ENCODE results near the gene NRXN3.

Gene NRXN3

DNA sequence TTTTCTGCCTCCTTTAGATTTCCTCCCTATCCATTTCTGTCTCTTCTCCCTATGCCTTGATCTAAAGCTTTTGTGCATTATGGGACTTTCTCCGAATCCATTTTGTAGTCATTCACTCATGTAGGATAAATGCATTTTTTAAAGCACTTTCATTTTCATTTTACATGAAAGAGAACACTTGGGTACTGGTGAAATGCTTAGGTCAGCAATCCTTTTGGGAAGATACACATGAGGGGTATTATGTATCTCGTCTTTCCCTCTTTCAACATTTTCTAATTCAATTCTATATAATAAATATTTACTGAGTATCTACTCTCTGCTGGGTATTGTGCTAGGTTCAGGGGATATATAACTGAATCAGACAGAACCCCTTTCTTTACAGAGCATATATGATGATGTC, 577.6 kb downstream of the NRXN3 start:
- H3K9me3 Mint-ChIP-seq = no peaks in the 10 kb centered on the region
- H3K4me3 Mint-ChIP-seq = no peak overlapping the region
- H3K4me1 Mint-ChIP-seq = no peaks in the 10 kb centered on the region
- TF ChIP-seq, protein P1, sequence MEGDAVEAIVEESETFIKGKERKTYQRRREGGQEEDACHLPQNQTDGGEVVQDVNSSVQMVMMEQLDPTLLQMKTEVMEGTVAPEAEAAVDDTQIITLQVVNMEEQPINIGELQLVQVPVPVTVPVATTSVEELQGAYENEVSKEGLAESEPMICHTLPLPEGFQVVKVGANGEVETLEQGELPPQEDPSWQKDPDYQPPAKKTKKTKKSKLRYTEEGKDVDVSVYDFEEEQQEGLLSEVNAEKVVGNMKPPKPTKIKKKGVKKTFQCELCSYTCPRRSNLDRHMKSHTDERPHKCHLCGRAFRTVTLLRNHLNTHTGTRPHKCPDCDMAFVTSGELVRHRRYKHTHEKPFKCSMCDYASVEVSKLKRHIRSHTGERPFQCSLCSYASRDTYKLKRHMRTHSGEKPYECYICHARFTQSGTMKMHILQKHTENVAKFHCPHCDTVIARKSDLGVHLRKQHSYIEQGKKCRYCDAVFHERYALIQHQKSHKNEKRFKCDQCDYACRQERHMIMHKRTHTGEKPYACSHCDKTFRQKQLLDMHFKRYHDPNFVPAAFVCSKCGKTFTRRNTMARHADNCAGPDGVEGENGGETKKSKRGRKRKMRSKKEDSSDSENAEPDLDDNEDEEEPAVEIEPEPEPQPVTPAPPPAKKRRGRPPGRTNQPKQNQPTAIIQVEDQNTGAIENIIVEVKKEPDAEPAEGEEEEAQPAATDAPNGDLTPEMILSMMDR (IDR thresholded peaks at IDR 0.05; ENCODE audit: unreplicated experiment in 3 of 3) = no peak
- no peak overlapping the region for H3K27ac Mint-ChIP-seq
- H3K27me3 Mint-ChIP-seq (ENCODE audit: low read depth) = no peaks in the 10 kb centered on the region
- H3K36me3 Mint-ChIP-seq (ENCODE audit: low read depth) = no peaks in the 10 kb centered on the region

DNA sequence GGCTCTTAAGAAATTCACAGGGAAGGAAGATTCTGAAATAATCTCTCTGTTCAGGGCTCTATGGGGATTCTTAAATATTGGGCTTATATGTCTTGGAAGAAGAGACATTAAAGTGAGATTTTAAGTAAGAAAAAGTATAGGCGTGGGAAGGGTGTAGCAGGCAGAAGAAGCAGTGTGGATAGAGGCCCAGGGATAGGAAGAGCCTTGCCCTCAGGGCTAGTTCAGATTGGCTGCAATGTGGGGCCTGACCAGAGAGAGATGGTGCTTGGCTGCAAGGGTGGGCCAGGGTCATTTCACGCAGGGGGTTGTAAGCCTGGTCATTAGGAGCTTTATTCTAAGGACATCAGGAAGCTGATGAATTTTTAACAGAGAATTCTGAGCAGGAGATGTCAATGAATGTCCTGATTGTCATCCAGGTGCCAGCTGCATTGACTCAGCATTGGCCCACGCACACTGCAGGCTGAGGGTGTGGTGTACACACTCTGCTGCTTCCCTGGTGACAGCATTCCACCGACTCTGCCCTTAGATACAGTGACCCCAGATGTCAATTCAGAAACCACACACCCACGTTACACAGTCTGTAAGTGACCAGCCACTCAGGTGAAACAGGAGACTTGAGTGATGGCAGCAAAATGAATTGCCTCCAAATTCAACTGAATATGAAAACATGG, 582.5 kb downstream of the NRXN3 start:
- H3K4me3 Mint-ChIP-seq = no peak overlapping the region
- H3K27ac Mint-ChIP-seq = no peak overlapping the region
- no peaks in the 10 kb centered on the region for H3K4me1 Mint-ChIP-seq
- H3K9me3 Mint-ChIP-seq = no peaks in the 10 kb centered on the region
- H3K27me3 Mint-ChIP-seq (ENCODE audit: low read depth) = no peaks in the 10 kb centered on the region
- no peaks in the 10 kb centered on the region for H3K36me3 Mint-ChIP-seq (ENCODE audit: low read depth)
- TF ChIP-seq, protein P1 (IDR thresholded peaks at IDR 0.05; ENCODE audit: unreplicated experiment in 3 of 3) = no peak

DNA sequence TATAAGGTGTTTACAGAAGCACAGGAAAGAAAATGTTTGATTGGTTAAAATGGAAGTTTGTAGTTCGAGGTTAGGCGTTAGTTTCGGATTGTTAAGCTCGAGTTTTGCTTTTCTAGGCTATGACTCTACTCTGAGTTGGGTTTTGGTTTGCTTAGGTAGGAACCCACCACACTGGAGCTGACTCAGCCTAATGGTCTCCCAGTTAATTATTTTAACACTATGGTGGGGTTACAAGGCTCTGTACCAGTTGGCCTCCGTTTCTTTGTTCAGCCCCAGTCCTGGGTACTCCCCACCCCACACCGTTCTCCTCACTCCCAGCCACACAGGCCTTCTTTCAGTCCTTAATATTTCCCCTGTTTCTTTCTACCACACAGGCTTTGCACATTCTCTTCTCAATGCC, 583.9 kb downstream of the NRXN3 start:
- Mint-ChIP-seq H3K27me3 (ENCODE audit: low read depth) (no peaks in the 10 kb centered on the region), H3K9me3 (no peaks in the 10 kb centered on the region), H3K36me3 (ENCODE audit: low read depth) (no peaks in the 10 kb centered on the region), H3K27ac (no peak overlapping the region), H3K4me3 (no peak overlapping the region), H3K4me1 (no peaks in the 10 kb centered on the region)
- TF ChIP-seq, protein P1 (IDR thresholded peaks at IDR 0.05; ENCODE audit: unreplicated experiment in 3 of 3) = no peak

DNA sequence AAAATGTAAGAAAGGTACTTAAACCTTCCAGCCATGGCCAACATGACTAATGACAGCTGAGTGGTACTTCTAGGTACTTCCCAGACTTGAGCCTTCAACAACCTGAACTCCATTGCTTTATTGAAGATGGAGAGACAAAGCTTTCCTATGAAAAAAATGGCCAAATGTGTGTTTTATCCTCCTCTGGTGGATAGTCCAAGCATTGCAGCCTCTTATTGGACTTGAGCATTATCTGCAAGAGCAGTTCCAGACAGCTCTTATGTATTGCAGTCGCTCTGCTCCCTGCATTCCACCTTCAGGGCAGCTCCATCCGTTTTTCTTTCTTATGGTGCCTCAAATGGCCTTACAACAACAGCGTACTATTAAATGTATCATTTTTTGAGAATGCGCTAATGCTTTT, 588.2 kb downstream of the NRXN3 start:
- H3K9me3 Mint-ChIP-seq = no peaks in the 10 kb centered on the region
- no peaks in the 10 kb centered on the region for H3K36me3 Mint-ChIP-seq (ENCODE audit: low read depth)
- H3K4me1 Mint-ChIP-seq = no peaks in the 10 kb centered on the region
- TF ChIP-seq, protein P1 (IDR thresholded peaks at IDR 0.05; ENCODE audit: unreplicated experiment in 3 of 3) = peak; percentile 44 to 62 (median 58)
- H3K27me3 Mint-ChIP-seq (ENCODE audit: low read depth) = no peaks in the 10 kb centered on the region
- H3K4me3 Mint-ChIP-seq = no peak overlapping the region
- no peak overlapping the region for H3K27ac Mint-ChIP-seq

DNA sequence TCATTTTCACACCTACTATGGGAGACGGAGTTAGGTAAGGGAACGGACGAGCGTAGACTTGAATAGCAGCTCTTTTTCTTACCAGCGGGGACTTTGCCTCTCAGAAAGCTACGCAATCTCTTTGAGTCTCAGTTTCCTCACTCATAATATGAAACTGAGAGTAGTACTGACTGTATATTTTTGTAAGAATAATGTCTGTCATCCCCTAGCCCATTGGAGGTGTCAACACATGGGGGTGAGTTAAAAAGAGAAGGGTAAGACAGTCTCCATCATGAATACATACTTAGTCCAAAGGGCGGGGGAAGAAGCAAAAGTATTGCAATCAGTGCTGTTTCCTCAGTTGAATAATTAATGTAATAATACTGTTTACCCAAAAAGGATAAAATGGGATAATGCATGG, 592.2 kb downstream of the NRXN3 start:
- H3K36me3 Mint-ChIP-seq (ENCODE audit: low read depth) = no peaks in the 10 kb centered on the region
- H3K4me3 Mint-ChIP-seq = no peak overlapping the region
- no peaks in the 10 kb centered on the region for H3K27me3 Mint-ChIP-seq (ENCODE audit: low read depth)
- TF ChIP-seq, protein P1 (IDR thresholded peaks at IDR 0.05; ENCODE audit: unreplicated experiment in 3 of 3) = no peak
- no peaks in the 10 kb centered on the region for H3K4me1 Mint-ChIP-seq
- no peaks in the 10 kb centered on the region for H3K9me3 Mint-ChIP-seq
- H3K27ac Mint-ChIP-seq = no peak overlapping the region

DNA sequence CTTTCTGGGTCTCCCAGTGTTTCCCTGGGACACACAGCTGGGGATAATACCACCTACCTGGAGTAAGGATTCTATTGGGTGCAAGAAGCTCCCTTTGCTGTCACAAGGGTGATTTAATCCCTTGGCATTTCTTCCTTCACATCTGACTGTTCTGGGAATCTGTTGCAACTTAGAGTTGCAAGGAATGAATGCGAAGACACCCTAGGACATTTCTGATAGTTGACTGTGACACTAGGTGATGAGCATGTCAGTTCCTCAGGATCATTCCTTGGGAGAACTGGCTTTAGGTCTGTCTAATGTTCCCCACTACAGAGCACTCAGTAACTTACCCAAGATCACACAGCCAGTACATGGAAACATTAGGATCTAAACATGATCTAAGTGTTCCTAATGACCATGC, 593.6 kb downstream of the NRXN3 start:
- Mint-ChIP-seq H3K4me1 (no peaks in the 10 kb centered on the region), H3K27ac (no peak overlapping the region), H3K36me3 (ENCODE audit: low read depth) (no peaks in the 10 kb centered on the region), H3K27me3 (ENCODE audit: low read depth) (no peaks in the 10 kb centered on the region), H3K4me3 (no peak overlapping the region), H3K9me3 (no peaks in the 10 kb centered on the region)
- TF ChIP-seq, protein P1 (IDR thresholded peaks at IDR 0.05; ENCODE audit: unreplicated experiment in 3 of 3) = no peak
